ENCODE results near the gene ADARB1. TPM values are rescaled to one million over a fixed set of nuclear protein-coding genes. Genes with fewer than 3 reads are reported as not detected.

ADARB1 gene
- total and polyA plus RNA-seq, 2 of the 8 experiments (the other 6 are each of a cell fraction or from before 2014, with no cell fraction given), result 4.7 to 14.9 TPM

DNA sequence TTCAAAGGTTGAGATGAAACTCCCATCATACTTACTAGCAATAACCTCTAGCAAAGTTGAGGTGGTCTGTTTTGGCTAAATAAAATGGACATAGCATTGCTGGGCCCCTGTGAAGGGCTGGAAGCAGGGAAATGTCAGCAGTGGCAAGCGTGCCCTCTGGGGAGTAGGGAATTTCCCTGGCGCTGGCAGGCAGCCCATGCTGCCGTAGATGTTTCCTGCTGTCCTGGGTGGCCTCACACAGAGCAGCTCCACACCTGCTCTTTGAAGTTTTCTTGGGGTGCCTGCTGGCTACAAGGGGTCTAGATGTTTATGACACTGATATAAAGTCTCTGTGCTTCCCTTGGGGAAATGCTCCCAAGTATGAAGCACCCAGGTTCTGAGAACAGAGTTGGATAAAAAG lies 30.2 kb downstream of the ADARB1 start:
- H3K27me3 ChIP-seq (replicated peaks in 1 of 4; ENCODE audit: control insufficient read depth in 3 of 4, extremely low read depth in 1 of 4, insufficient read depth in 3 of 4, low read length in 3 of 4), result no peaks in the 10 kb centered on the region
- H3K79me1 ChIP-seq (ENCODE audit: low read depth, low read length), result peaks cover 2% of the 10 kb centered on the region; the same call in 1 of the 2 replicates
- H3K27ac ChIP-seq (ENCODE audit: low read depth, low read length), result no peak overlapping the region
- H3K23ac ChIP-seq (ENCODE audit: insufficient read length), result no peak overlapping the region
- H4K8ac ChIP-seq (ENCODE audit: extremely low read depth, insufficient read depth, low read length), result no peak overlapping the region
- no peak overlapping the region for H3K14ac ChIP-seq (ENCODE audit: insufficient read length)
- FAIRE-seq (no peak), DNase-seq (ENCODE audit: low read depth in 1 of 2, low spot score in 2 of 2) (no peak)
- POLR2A ChIA-PET (ENCODE audit: partially characterized antibody), result no interaction called here
- H2BK5ac ChIP-seq (ENCODE audit: low read depth, low read length), result no peak overlapping the region
- H2BK12ac ChIP-seq (ENCODE audit: low read depth, low read length), result no peak overlapping the region
- no peak overlapping the region for H2BK20ac ChIP-seq (ENCODE audit: low read length)
- no peaks in the 10 kb centered on the region for H3K23me2 ChIP-seq (ENCODE audit: low read depth, low read length)
- CTCF ChIA-PET (ENCODE audit: partially characterized antibody), result interaction anchor here (1.3 to 4.5 kb wide), 6 partner anchors 9 to 118 kb away, joined by 3 to 24 read pairs (median 5); no protein-coding TSS in a partner anchor
- no peak overlapping the region for H3K56ac ChIP-seq (replicated peaks; ENCODE audit: insufficient read length, low read depth, low read length)
- no peaks in the 10 kb centered on the region for H3K36me3 ChIP-seq (ENCODE audit: control insufficient read depth in 2 of 4, insufficient read depth in 4 of 4, low read length in 3 of 4)
- WGBS, 2 experiments (ENCODE audit: extremely low coverage in 1 of 2, insufficient coverage in 1 of 2, insufficient read length in 1 of 2, insufficient replicate concordance in 2 of 2, low coverage in 1 of 2, low lambda C conversion rate in 2 of 2, missing lambda C conversion rate in 1 of 2), result 85% methylated on average over 3 of the region's 3 CpGs; no CpG with 5 or more reads in 1 of the 2 experiments
- no peak overlapping the region for H3K4ac ChIP-seq (replicated peaks; ENCODE audit: insufficient read length, low read depth, low read length)
- no peak overlapping the region for H3K9ac ChIP-seq (replicated peaks in 1 of 4; ENCODE audit: extremely low read depth in 1 of 4, low read depth in 3 of 4, low read length in 3 of 4)
- H3K4me2 ChIP-seq (ENCODE audit: insufficient read depth in 1 of 2, low read depth in 2 of 2, low read length in 2 of 2), result no peak overlapping the region
- no peaks in the 10 kb centered on the region for H3K4me1 ChIP-seq (replicated peaks in 1 of 4; ENCODE audit: control insufficient read depth in 3 of 4, insufficient read depth in 4 of 4, low read length in 3 of 4)
- no peaks in the 10 kb centered on the region for H3K9me3 ChIP-seq (ENCODE audit: insufficient read depth in 2 of 2, low read depth in 1 of 2, low read length in 1 of 2)
- no peak overlapping the region for H4K5ac ChIP-seq (ENCODE audit: insufficient read length, low read depth, low read length)
- H4K20me1 ChIP-seq (replicated peaks in 1 of 2; ENCODE audit: control insufficient read depth in 1 of 2, insufficient read depth in 2 of 2, low read length in 2 of 2), result peaks cover 0 to 8% of the 10 kb centered on the region in 2 experiments
- no peak overlapping the region for H2AK5ac ChIP-seq (ENCODE audit: low read depth, low read length)
- H3K79me2 ChIP-seq (ENCODE audit: control insufficient read depth in 1 of 2, insufficient read depth in 2 of 2, low read length in 2 of 2), result no peaks in the 10 kb centered on the region
- H2BK15ac ChIP-seq (ENCODE audit: low read length), result no peak overlapping the region
- no peak overlapping the region for H2AFZ ChIP-seq (ENCODE audit: low read length)
- H3K18ac ChIP-seq (ENCODE audit: extremely low read depth, low read length), result no peak overlapping the region
- H2BK120ac ChIP-seq (replicated peaks; ENCODE audit: low read depth, low read length), result no peak overlapping the region
- no peak overlapping the region for H3K4me3 ChIP-seq (ENCODE audit: extremely low read depth in 1 of 4, insufficient read depth in 2 of 4, low read depth in 3 of 4, low read length in 4 of 4)
- no peak overlapping the region for H4K91ac ChIP-seq (replicated peaks; ENCODE audit: insufficient read length, low read length)
- TF ChIP-seq, protein P1, sequence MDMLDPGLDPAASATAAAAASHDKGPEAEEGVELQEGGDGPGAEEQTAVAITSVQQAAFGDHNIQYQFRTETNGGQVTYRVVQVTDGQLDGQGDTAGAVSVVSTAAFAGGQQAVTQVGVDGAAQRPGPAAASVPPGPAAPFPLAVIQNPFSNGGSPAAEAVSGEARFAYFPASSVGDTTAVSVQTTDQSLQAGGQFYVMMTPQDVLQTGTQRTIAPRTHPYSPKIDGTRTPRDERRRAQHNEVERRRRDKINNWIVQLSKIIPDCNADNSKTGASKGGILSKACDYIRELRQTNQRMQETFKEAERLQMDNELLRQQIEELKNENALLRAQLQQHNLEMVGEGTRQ (IDR thresholded peaks at IDR 0.05; ENCODE audit: low read length), result no peak
- TF ChIP-seq CEBPB (IDR thresholded peaks at IDR 0.05; ENCODE audit: low read depth, low read length) (no peak), KDM5A (IDR thresholded peaks at IDR 0.05; ENCODE audit: low read length) (no peak), CHD2 (IDR thresholded peaks at IDR 0.05; ENCODE audit: low read length) (no peak), GABPA (IDR thresholded peaks at IDR 0.05; ENCODE audit: borderline replicate concordance, insufficient read depth, low read length) (no peak), POLR2AphosphoS5 (IDR thresholded peaks at IDR 0.05; ENCODE audit: low read depth, low read length) (no peak), BACH1 (IDR thresholded peaks at IDR 0.05; ENCODE audit: low read length) (no peak), RXRA (IDR thresholded peaks at IDR 0.05; ENCODE audit: insufficient read depth, low read depth, low read length) (no peak), SIRT6 (IDR thresholded peaks at IDR 0.05; ENCODE audit: low read length) (no peak), RAD21 (IDR thresholded peaks at IDR 0.05 in 1 of 2, conservative IDR thresholded peaks at IDR 0.05 in 1 of 2; ENCODE audit: low read depth in 2 of 2, low read length in 2 of 2) (no peak), NRF1 (IDR thresholded peaks at IDR 0.05; ENCODE audit: low read depth, low read length) (no peak), JUND (IDR thresholded peaks at IDR 0.05; ENCODE audit: low read length) (no peak), SIN3A (conservative IDR thresholded peaks at IDR 0.05 in 1 of 2, IDR thresholded peaks at IDR 0.05 in 1 of 2; ENCODE audit: low read depth in 1 of 2, low read length in 2 of 2) (no peak)

Measured in H1 (cell line).